ENCODE measurements around the gene VTCN1. TPM values are rescaled to one million over a fixed set of nuclear protein-coding genes. Genes with fewer than 3 reads are reported as not detected.

Gene VTCN1
- polyA plus RNA-seq, 3 donors: not detected

- peaks cover 0 to 3% (median 0%) of the 10 kb centered on the region in 3 donors for H3K27me3 Mint-ChIP-seq (ENCODE audit: low read depth in 3 of 3)
- no peaks in the 10 kb centered on the region for H3K36me3 Mint-ChIP-seq
- H2AFZ ChIP-seq (ENCODE audit: insufficient read depth, low read depth, low read length, poor library complexity, severe bottlenecking): no peak overlapping the region
- intact Hi-C loops (cut with micrococcal nuclease): no loop called here
- WGBS (ENCODE audit: insufficient coverage): no CpG with 5 or more reads among the region's 6 CpGs
- no peaks in the 10 kb centered on the region for H4K20me1 ChIP-seq (ENCODE audit: insufficient read depth, low read length)
- H3K27ac ChIP-seq (ENCODE audit: low read depth in 1 of 2, low read length in 2 of 2): no peak overlapping the region
- no peaks in the 10 kb centered on the region for H3K4me1 ChIP-seq (ENCODE audit: control insufficient read depth in 1 of 2, insufficient read depth in 2 of 2, low read length in 2 of 2)
- H3K27me3 ChIP-seq (ENCODE audit: control insufficient read depth in 2 of 2, insufficient read depth in 2 of 2, low read length in 2 of 2): no peaks in the 10 kb centered on the region
- H3K36me3 ChIP-seq (replicated peaks in 1 of 2; ENCODE audit: control insufficient read depth in 1 of 2, insufficient read depth in 2 of 2, low read length in 2 of 2): no peaks in the 10 kb centered on the region
- no peak overlapping the region for H3K27ac Mint-ChIP-seq
- H3K9me3 ChIP-seq (replicated peaks in 1 of 2; ENCODE audit: control insufficient read depth in 1 of 2, insufficient read depth in 1 of 2, low read length in 2 of 2): no peaks in the 10 kb centered on the region
- peaks cover 0 to 8% (median 0%) of the 10 kb centered on the region in 7 donors for H3K9me3 Mint-ChIP-seq
- H3K4me2 ChIP-seq (replicated peaks; ENCODE audit: extremely low read depth, low read length, poor library complexity, severe bottlenecking): no peak overlapping the region
- TF ChIP-seq CTCF (IDR thresholded peaks at IDR 0.05): no peak
- no peak overlapping the region for H3K9ac ChIP-seq (ENCODE audit: insufficient read depth, low read length, poor library complexity, severe bottlenecking)
- no peak for DNase-seq
- H3K79me2 ChIP-seq (ENCODE audit: insufficient read depth, low read length): no peaks in the 10 kb centered on the region
- no peaks in the 10 kb centered on the region for H3K4me1 Mint-ChIP-seq
- H3K4me3 ChIP-seq (replicated peaks in 1 of 3; ENCODE audit: low read depth in 2 of 3, low read length in 3 of 3): no peak overlapping the region
- no peak overlapping the region for H3K4me3 Mint-ChIP-seq
Observed at GRCh38 chr1:117173691-117174090, 37.0 kb downstream of the VTCN1 start.

GRCh38 chr1:117173006-117173405 lies 37.7 kb downstream of the VTCN1 start:
- Histone ChIP-seq H2AFZ (ENCODE audit: insufficient read depth, low read depth, low read length, poor library complexity, severe bottlenecking) (no peak overlapping the region), H3K27ac (ENCODE audit: low read depth in 1 of 2, low read length in 2 of 2) (no peak overlapping the region), H3K27me3 (ENCODE audit: control insufficient read depth in 2 of 2, insufficient read depth in 2 of 2, low read length in 2 of 2) (no peaks in the 10 kb centered on the region), H3K4me2 (replicated peaks; ENCODE audit: extremely low read depth, low read length, poor library complexity, severe bottlenecking) (no peak overlapping the region), H3K9ac (ENCODE audit: insufficient read depth, low read length, poor library complexity, severe bottlenecking) (no peak overlapping the region), H3K4me1 (ENCODE audit: control insufficient read depth in 1 of 2, insufficient read depth in 2 of 2, low read length in 2 of 2) (no peaks in the 10 kb centered on the region), H3K4me3 (replicated peaks in 1 of 3; ENCODE audit: low read depth in 2 of 3, low read length in 3 of 3) (no peak overlapping the region), H3K9me3 (replicated peaks in 1 of 2; ENCODE audit: control insufficient read depth in 1 of 2, insufficient read depth in 1 of 2, low read length in 2 of 2) (no peaks in the 10 kb centered on the region), H4K20me1 (ENCODE audit: insufficient read depth, low read length) (no peaks in the 10 kb centered on the region), H3K36me3 (replicated peaks in 1 of 2; ENCODE audit: control insufficient read depth in 1 of 2, insufficient read depth in 2 of 2, low read length in 2 of 2) (no peaks in the 10 kb centered on the region), H3K79me2 (ENCODE audit: insufficient read depth, low read length) (no peaks in the 10 kb centered on the region)
- 100% methylated on average over 2 of the region's 10 CpGs for WGBS (ENCODE audit: insufficient coverage)
- no peak overlapping the region for H3K27ac Mint-ChIP-seq
- no peak for DNase-seq
- TF ChIP-seq CTCF (IDR thresholded peaks at IDR 0.05): no peak
- no peaks in the 10 kb centered on the region for H3K36me3 Mint-ChIP-seq
- peaks cover 0 to 8% (median 0%) of the 10 kb centered on the region in 7 donors for H3K9me3 Mint-ChIP-seq
- intact Hi-C loops (cut with micrococcal nuclease): no loop called here
- H3K27me3 Mint-ChIP-seq (ENCODE audit: low read depth in 3 of 3): peaks cover 0 to 3% (median 0%) of the 10 kb centered on the region in 3 donors
- no peak overlapping the region for H3K4me3 Mint-ChIP-seq
- H3K4me1 Mint-ChIP-seq: no peaks in the 10 kb centered on the region
